Spleen (tissue), 7 donors: ENCODE results near the gene GRIK4.

Source experiments
- POLR2AphosphoS5 ChIP-seq, 3 donors: sonication (generic); formaldehyde crosslinking; IDR thresholded peaks; one replicate each; pipeline ENCODE4 v1.5.1; 2017; ENCODE audit warnings: antibody characterized with exemption in 3 of 3
- TF ChIP-seq, protein P1 (sequence below), 11 experiments: fragments of 200-600 bp in 7 of 11; fragments of 450-650 bp in 4 of 11; sonication (generic) in 4 of 11; IDR thresholded peaks in 8 of 11; conservative IDR thresholded peaks in 3 of 11; 1 replicate in 7 of 11; 2 replicates in 4 of 11; pipeline versions ENCODE4 v1.4.0 to v1.8.0; 2016 to 2021; ENCODE audit warnings: antibody characterized with exemption in 11 of 11, inconsistent platforms in 4 of 11, mild to moderate bottlenecking in 1 of 11
- donor health status: DM: no; HTN: no; CAD: no; lungs with moderate emphysema.
- donor health status: DM: no; HTN: no; CAD: no.
- donor health status: DM: no; HTN: no; CAD: no.

DNA sequence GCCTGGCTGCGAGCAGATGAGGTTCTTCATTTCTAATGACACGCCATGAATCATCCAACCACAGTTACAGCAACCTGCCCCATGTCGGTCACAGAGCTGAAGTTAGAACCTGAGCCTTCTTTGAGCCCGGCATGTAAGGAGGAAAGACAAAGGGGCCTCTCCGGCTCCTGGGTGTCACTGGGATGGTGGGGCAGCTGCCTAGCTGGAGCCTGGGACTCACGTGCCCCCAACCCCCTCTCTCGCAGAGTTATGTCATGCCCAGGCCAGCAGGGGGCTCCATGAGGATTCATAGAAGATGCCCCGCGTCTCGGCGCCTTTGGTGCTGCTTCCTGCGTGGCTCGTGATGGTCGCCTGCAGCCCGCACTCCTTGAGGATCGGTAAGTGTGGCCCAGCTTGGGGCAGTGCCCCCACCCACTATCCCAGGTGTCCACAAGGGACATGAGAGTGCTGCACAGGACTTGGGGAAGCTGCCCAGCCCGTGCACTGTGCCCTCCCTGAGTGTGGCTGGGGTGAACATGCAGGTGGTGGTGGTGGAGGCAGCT lies 148.5 kb downstream of the GRIK4 start:
- TF ChIP-seq, protein P1, sequence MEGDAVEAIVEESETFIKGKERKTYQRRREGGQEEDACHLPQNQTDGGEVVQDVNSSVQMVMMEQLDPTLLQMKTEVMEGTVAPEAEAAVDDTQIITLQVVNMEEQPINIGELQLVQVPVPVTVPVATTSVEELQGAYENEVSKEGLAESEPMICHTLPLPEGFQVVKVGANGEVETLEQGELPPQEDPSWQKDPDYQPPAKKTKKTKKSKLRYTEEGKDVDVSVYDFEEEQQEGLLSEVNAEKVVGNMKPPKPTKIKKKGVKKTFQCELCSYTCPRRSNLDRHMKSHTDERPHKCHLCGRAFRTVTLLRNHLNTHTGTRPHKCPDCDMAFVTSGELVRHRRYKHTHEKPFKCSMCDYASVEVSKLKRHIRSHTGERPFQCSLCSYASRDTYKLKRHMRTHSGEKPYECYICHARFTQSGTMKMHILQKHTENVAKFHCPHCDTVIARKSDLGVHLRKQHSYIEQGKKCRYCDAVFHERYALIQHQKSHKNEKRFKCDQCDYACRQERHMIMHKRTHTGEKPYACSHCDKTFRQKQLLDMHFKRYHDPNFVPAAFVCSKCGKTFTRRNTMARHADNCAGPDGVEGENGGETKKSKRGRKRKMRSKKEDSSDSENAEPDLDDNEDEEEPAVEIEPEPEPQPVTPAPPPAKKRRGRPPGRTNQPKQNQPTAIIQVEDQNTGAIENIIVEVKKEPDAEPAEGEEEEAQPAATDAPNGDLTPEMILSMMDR (IDR thresholded peaks at IDR 0.05 in 8 of 11, conservative IDR thresholded peaks at IDR 0.05 in 3 of 11), result peak in 6 of 11 experiments; percentile 8 to 61 (median 37)
- no peak for TF ChIP-seq POLR2AphosphoS5 (IDR thresholded peaks at IDR 0.05)
